Measurements from ENCODE around the gene KCNQ2. TPM values are rescaled to one million over a fixed set of nuclear protein-coding genes. Genes with fewer than 3 reads are reported as not detected.

The KCNQ2 gene
- total and polyA plus RNA-seq, 3 donors from 2014 or later: 36.2 to 60.9 (median 49.2) TPM

- no peak overlapping the region for H3K27ac ChIP-seq
- H3K27me3 ChIP-seq: no peaks in the 10 kb centered on the region
- no peak for TF ChIP-seq POLR2A (IDR thresholded peaks at IDR 0.05)
- TF ChIP-seq, protein P1, sequence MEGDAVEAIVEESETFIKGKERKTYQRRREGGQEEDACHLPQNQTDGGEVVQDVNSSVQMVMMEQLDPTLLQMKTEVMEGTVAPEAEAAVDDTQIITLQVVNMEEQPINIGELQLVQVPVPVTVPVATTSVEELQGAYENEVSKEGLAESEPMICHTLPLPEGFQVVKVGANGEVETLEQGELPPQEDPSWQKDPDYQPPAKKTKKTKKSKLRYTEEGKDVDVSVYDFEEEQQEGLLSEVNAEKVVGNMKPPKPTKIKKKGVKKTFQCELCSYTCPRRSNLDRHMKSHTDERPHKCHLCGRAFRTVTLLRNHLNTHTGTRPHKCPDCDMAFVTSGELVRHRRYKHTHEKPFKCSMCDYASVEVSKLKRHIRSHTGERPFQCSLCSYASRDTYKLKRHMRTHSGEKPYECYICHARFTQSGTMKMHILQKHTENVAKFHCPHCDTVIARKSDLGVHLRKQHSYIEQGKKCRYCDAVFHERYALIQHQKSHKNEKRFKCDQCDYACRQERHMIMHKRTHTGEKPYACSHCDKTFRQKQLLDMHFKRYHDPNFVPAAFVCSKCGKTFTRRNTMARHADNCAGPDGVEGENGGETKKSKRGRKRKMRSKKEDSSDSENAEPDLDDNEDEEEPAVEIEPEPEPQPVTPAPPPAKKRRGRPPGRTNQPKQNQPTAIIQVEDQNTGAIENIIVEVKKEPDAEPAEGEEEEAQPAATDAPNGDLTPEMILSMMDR (IDR thresholded peaks at IDR 0.05): no peak
- H3K9me3 ChIP-seq: no peaks in the 10 kb centered on the region
- H3K36me3 ChIP-seq (ENCODE audit: low read depth, missing control alignments): no peaks in the 10 kb centered on the region
- 87 to 92% methylated on average over 15 to 25 of the region's 25 CpGs for WGBS, 2 donors
- H3K4me1 ChIP-seq: no peaks in the 10 kb centered on the region
- no peak for DNase-seq
- intact Hi-C loops (cut with DNase I; ENCODE audit: low total_unique reads): no loop called here
- no peak overlapping the region for H3K4me3 ChIP-seq
These were observed 74.5 kb downstream of the KCNQ2 start for GRCh38 chr20:63397946-63398450.

DNA sequence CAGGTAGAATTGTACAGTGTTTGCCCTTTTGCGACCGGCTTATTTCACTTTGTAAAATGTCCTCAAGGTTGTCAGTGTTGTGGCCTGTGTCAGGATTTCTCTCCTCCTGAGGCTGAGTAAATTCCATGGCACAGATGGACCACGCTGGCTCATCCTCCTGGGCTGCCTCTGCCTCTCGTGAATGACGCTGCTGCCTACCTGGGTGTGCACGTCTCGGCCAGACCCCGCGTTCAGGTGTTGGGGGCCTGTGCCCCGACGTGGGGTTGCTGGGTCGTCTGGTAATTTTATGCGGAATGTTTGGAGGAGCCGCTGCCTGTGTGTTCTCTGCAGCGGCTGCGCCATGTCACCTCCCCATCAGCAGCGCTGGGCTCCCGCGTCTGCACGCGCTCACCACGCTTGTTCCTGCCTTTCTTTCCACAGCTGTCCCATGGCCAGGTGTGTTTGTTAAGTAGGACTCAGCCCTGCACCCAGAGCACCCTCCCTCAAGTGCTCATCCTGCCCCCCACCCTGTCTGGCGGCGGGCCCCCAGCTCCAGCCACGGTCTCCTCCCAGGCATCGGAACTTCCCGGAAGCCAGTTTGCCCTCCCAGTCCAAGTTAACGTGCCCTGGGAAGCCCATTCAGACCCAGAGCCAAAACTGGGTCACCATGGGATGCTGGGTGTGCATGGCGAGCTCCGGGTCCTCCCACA, 75.2 kb downstream of the KCNQ2 start:
- intact Hi-C loops (cut with DNase I; ENCODE audit: low total_unique reads): no loop called here
- TF ChIP-seq POLR2A (IDR thresholded peaks at IDR 0.05): no peak
- TF ChIP-seq, protein P1 (IDR thresholded peaks at IDR 0.05): no peak
- H3K36me3 ChIP-seq (ENCODE audit: low read depth, missing control alignments): no peaks in the 10 kb centered on the region
- H3K4me3 ChIP-seq: no peak overlapping the region
- 93 to 95% methylated on average over 20 to 30 of the region's 30 CpGs for WGBS, 2 donors
- DNase-seq: no peak
- H3K27ac ChIP-seq: no peak overlapping the region
- no peaks in the 10 kb centered on the region for H3K4me1 ChIP-seq
- H3K9me3 ChIP-seq: no peaks in the 10 kb centered on the region
- no peaks in the 10 kb centered on the region for H3K27me3 ChIP-seq

DNA sequence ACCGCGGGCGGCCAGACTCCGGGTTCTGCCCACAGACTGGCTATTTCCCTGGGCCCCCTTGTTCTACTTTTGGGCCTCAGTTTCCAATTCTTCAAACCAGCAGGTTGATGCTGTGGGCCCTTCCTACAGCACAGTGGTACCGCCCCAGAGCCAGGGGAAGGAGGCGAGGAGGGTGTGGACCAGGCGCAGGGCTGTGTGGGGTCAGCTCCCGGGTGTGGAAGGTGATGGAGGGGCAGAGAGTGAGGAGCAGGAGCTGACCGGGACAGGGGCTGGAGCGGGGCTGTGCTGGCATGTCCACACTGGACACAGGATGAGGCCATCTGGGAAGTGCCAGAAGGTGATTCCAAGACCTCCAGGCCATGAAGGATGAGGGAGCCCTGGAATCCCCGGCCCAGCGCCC, 76.2 kb downstream of the KCNQ2 start:
- Histone ChIP-seq H3K4me1 (no peaks in the 10 kb centered on the region), H3K27me3 (no peaks in the 10 kb centered on the region), H3K36me3 (ENCODE audit: low read depth, missing control alignments) (no peaks in the 10 kb centered on the region), H3K9me3 (no peaks in the 10 kb centered on the region), H3K27ac (no peak overlapping the region), H3K4me3 (no peak overlapping the region)
- no peak for DNase-seq
- WGBS, 2 donors: 80 to 90% methylated on average over 8 to 12 of the region's 12 CpGs
- no peak for TF ChIP-seq POLR2A (IDR thresholded peaks at IDR 0.05)
- TF ChIP-seq, protein P1 (IDR thresholded peaks at IDR 0.05): no peak
- intact Hi-C loops (cut with DNase I; ENCODE audit: low total_unique reads): no loop called here

- H3K4me1 ChIP-seq: no peaks in the 10 kb centered on the region
- H3K4me3 ChIP-seq: no peak overlapping the region
- H3K9me3 ChIP-seq: no peaks in the 10 kb centered on the region
- no peaks in the 10 kb centered on the region for H3K36me3 ChIP-seq (ENCODE audit: low read depth, missing control alignments)
- TF ChIP-seq, protein P1 (IDR thresholded peaks at IDR 0.05): no peak
- no peak for TF ChIP-seq POLR2A (IDR thresholded peaks at IDR 0.05)
- no peak for DNase-seq
- WGBS, 2 donors: 81 to 86% methylated on average over 10 to 14 of the region's 14 CpGs
- intact Hi-C loops (cut with DNase I; ENCODE audit: low total_unique reads): no loop called here
- H3K27me3 ChIP-seq: no peaks in the 10 kb centered on the region
- no peak overlapping the region for H3K27ac ChIP-seq
These were observed 76.7 kb downstream of the KCNQ2 start for GRCh38 chr20:63395723-63396122.

Data from testis (tissue), 3 donors.